PC-9 (cell line): Measurements from ENCODE around the gene SCML1. TPM values are rescaled to one million over a fixed set of nuclear protein-coding genes. Genes with fewer than 3 reads are reported as not detected.

Source experiments
- BruUV-seq: library from RNA; stranded (reverse); fragments of 400-500 nt; replicated peaks from 2 replicates; lab custom pipeline; 2021; lab: Mats Ljungman, UMichigan
- CTCF ChIA-PET: fragments of 300-600 bp; sonication (Branson Sonifier 250); formaldehyde crosslinking; loops from one replicate; lab custom pipeline; 2022; ENCODE audit warnings: antibody characterized with exemption; lab: Charles Lee
- POLR2A ChIA-PET: fragments of 300-600 bp; sonication (Branson Sonifier 250); formaldehyde crosslinking; loops from one replicate; lab custom pipeline; 2022; ENCODE audit warnings: antibody characterized with exemption; ENCODE audit not compliant: unreplicated experiment; lab: Charles Lee
- DNase-seq, 2 experiments: peaks; one replicate each; pipeline versions ENCODE4 v3.0.0 to v3.0.0-alpha.2; 2015 to 2022; ENCODE audit warnings: mixed read lengths in 1 of 2
- H2AFZ ChIP-seq: fragments of 200-600 bp; sonication (generic); 2 replicates; pipeline ENCODE4 v1.8.1; 2017; ENCODE audit warnings: antibody characterized with exemption
- H3F3A ChIP-seq: fragments of 200-600 bp; sonication (generic); 2 replicates; pipeline ENCODE4 v1.8.1; 2017; ENCODE audit warnings: antibody characterized with exemption, mild to moderate bottlenecking, low read depth; ENCODE audit not compliant: insufficient read depth
- H3K27ac ChIP-seq: fragments of 200-600 bp; sonication (generic); 2 replicates; pipeline ENCODE4 v1.6.1; 2016; ENCODE audit warnings: mixed run types
- H3K27me3 ChIP-seq: fragments of 200-600 bp; sonication (generic); 2 replicates; pipeline ENCODE4 v1.6.1; 2016; ENCODE audit warnings: low read depth, mixed run types; ENCODE audit not compliant: insufficient read depth
- H3K36me3 ChIP-seq: fragments of 200-600 bp; sonication (generic); 2 replicates; pipeline ENCODE4 v1.6.1; 2016; ENCODE audit warnings: low read depth, mixed run types
- H3K4me1 ChIP-seq: fragments of 200-600 bp; sonication (generic); replicated peaks from 2 replicates; pipeline ENCODE4 v1.6.1; 2016; ENCODE audit warnings: mixed run types; ENCODE audit not compliant: insufficient read depth
- H3K4me2 ChIP-seq: fragments of 200-600 bp; sonication (generic); 2 replicates; pipeline ENCODE4 v1.6.1; 2017; ENCODE audit warnings: mixed run types
- H3K4me3 ChIP-seq: fragments of 200-600 bp; sonication (generic); 2 replicates; pipeline ENCODE4 v1.6.1; 2016; ENCODE audit warnings: mixed run types
- H3K79me2 ChIP-seq: fragments of 200-600 bp; sonication (generic); 2 replicates; pipeline ENCODE4 v1.6.1; 2017; ENCODE audit warnings: low read depth, mixed run types
- H3K9me2 ChIP-seq: fragments of 200-600 bp; sonication (generic); 2 replicates; pipeline ENCODE4 v1.8.1; 2017; ENCODE audit warnings: mild to moderate bottlenecking; ENCODE audit not compliant: insufficient read depth
- H3K9me3 ChIP-seq: fragments of 200-600 bp; sonication (generic); 2 replicates; pipeline ENCODE4 v1.8.1; 2016; ENCODE audit warnings: low read depth; ENCODE audit not compliant: insufficient read depth
- H4K20me1 ChIP-seq: fragments of 200-600 bp; sonication (generic); 2 replicates; pipeline ENCODE4 v1.8.1; 2017; ENCODE audit not compliant: insufficient read depth
- EZH2 ChIP-seq: fragments of 200-600 bp; sonication (generic); IDR thresholded peaks from 2 replicates; pipeline ENCODE4 v1.8.0; 2017; ENCODE audit warnings: antibody characterized with exemption, low read depth
- intact Hi-C: fragments of 100-400 bp; cut with micrococcal nuclease; formaldehyde crosslinking; loops from one replicate; pipeline ENCODE4 v1.10.0; 2022; ENCODE audit not compliant: unreplicated experiment
- total RNA-seq: library from RNA; stranded (reverse); gene quantifications from 2 replicates; pipeline ENCODE4 v1.2.3, GENCODE V29; 2021
- TF ChIP-seq, protein P1 (sequence below): fragments of 200-600 bp; sonication (generic); conservative IDR thresholded peaks from 2 replicates; pipeline ENCODE4 v1.6.1; 2017; ENCODE audit warnings: mixed run types, antibody characterized with exemption, mild to moderate bottlenecking, moderate library complexity

SCML1 gene
- total RNA-seq, 1 experiment from 2014 or later: 9.3 TPM

DNA sequence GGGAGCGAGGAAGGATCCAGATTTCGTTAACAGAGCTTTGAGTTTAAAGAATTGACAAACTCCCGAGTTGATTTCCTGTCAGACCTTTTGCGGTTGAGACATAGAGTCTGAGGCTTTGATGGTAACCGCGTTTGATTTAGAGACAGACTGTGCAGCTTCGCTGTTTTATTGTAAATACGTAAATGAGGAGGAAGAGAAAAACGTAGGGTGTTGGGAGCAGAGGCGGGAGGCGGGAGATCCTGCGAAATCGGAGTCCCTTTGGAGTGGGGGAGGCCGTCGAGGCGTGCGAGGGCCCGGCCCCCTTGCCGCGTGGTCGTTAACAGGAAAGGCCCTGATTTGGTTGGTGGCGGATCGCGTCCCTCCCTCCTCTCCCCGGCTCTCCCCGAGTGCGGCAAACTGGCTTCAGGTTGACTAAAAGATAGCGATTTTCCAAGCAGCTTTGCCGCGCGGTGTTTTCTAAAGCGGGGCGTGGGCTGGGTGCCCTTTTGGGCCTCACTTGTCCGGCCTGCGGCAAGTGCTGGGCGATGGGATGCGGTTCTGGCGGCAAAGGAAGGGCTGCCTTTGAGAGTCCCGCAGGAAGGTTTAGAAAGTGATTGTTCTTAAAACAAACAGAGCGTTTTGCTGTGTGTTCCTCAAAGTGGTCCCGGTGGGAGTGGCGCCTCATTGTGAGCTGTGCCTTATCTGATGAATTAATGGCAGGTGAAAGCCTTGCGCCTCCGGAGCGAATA, 857 bp downstream of the SCML1 start:
- ChIA-PET CTCF (no interaction called here), POLR2A (interaction anchor here (0.6 to 0.7 kb wide), 3 partner anchors 16 to 1022 kb away, joined by 3 to 8 read pairs (median 8); no protein-coding TSS in a partner anchor)
- intact Hi-C loops: loop anchor here (1.0 to 5.0 kb wide), 3 partner anchors 36 to 1604 kb away; partner anchors contain the start of genes PDHA1 and SYAP1
- BruUV-seq: no TSS peak
- Histone ChIP-seq H2AFZ (peak overlapping the region; percentile 87), H3K27me3 (no peaks in the 10 kb centered on the region), H3K27ac (peak overlapping the region; percentile 85), H3K4me1 (peaks cover 15% of the 10 kb centered on the region), H3K4me3 (peak overlapping the region; percentile 94), H3F3A (peaks cover 12% of the 10 kb centered on the region; the same call in 1 of the 2 replicates), H3K4me2 (peak overlapping the region; percentile 74), H3K36me3 (no peaks in the 10 kb centered on the region), H3K79me2 (peaks cover 46% of the 10 kb centered on the region), H3K9me3 (no peaks in the 10 kb centered on the region), H4K20me1 (no peaks in the 10 kb centered on the region; the same call in 1 of the 2 replicates), H3K9me2 (no peaks in the 10 kb centered on the region)
- peak; percentile 43 to 59 for DNase-seq
- TF ChIP-seq, protein P1, sequence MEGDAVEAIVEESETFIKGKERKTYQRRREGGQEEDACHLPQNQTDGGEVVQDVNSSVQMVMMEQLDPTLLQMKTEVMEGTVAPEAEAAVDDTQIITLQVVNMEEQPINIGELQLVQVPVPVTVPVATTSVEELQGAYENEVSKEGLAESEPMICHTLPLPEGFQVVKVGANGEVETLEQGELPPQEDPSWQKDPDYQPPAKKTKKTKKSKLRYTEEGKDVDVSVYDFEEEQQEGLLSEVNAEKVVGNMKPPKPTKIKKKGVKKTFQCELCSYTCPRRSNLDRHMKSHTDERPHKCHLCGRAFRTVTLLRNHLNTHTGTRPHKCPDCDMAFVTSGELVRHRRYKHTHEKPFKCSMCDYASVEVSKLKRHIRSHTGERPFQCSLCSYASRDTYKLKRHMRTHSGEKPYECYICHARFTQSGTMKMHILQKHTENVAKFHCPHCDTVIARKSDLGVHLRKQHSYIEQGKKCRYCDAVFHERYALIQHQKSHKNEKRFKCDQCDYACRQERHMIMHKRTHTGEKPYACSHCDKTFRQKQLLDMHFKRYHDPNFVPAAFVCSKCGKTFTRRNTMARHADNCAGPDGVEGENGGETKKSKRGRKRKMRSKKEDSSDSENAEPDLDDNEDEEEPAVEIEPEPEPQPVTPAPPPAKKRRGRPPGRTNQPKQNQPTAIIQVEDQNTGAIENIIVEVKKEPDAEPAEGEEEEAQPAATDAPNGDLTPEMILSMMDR: no peak
- no peak for TF ChIP-seq EZH2

DNA sequence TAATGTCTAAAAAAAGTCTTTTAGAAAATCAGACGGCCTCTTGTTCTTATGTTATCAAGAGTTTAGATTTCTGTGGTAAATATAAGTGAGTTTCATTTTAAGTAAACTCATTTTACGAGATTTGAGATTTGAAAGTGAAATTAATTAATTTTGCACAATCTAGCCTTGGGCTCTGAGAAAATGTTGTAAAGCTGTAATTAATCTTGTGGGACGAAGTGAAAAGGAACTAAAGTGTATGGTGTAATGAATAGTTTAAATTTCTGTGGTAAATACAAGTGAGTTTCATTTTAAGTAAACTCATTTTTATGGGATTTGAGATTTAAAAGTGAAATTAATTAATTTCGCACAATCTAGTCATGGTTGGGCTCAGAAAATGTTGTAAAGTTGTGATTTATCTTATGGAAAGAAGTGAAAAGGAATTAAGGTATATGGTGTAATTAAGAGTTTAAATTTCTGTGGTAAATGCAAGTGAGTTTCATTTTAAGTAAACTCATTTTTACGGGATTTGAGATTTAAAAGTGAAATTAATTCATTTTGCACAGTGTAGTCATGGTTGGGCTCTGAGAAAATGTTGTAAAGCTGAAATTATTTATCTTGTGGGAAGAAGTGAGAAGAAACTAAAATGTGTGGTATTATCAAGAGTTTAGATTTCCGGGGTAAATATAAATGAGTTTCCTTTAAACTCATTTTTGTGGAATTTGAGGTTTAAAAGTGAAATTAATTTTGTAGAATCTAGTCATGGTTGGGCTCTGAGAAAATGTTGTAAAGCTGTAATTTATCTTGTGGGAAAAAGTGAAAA, 1.6 kb downstream of the SCML1 start:
- H3F3A ChIP-seq: peaks cover 12% of the 10 kb centered on the region; the same call in 1 of the 2 replicates
- H3K4me1 ChIP-seq: peaks cover 23% of the 10 kb centered on the region
- ChIA-PET POLR2A (interaction anchor here (0.6 to 0.7 kb wide), 3 partner anchors 15 to 1021 kb away, joined by 3 to 8 read pairs (median 8); no protein-coding TSS in a partner anchor), CTCF (interaction anchor here (0.6 kb wide), 1 partner anchor 1144 kb away, joined by 11 read pairs; no protein-coding TSS in a partner anchor)
- intact Hi-C loops: loop anchor here (1.0 to 5.0 kb wide), 2 partner anchors 37 to 1603 kb away; partner anchors contain the start of gene PDHA1
- H3K4me3 ChIP-seq: peak overlapping the region; percentile 94
- H3K9me3 ChIP-seq: no peaks in the 10 kb centered on the region
- no peaks in the 10 kb centered on the region for H3K27me3 ChIP-seq
- no peaks in the 10 kb centered on the region; the same call in 1 of the 2 replicates for H4K20me1 ChIP-seq
- no peaks in the 10 kb centered on the region for H3K9me2 ChIP-seq
- no TSS peak for BruUV-seq
- no peak for TF ChIP-seq EZH2
- TF ChIP-seq, protein P1: no peak
- H3K4me2 ChIP-seq: peak overlapping the region; percentile 74
- peaks cover 52% of the 10 kb centered on the region for H3K79me2 ChIP-seq
- H2AFZ ChIP-seq: peak overlapping the region; percentile 87; the same call in 1 of the 2 replicates
- peak overlapping the region; percentile 85 for H3K27ac ChIP-seq
- no peaks in the 10 kb centered on the region for H3K36me3 ChIP-seq
- peak in 1 of 2 experiments; percentile 36 for DNase-seq
